ENCODE measurements around the gene APCDD1. TPM values are rescaled to one million over a fixed set of nuclear protein-coding genes. Genes with fewer than 3 reads are reported as not detected.

The APCDD1 gene
- total RNA-seq, 2 donors from 2014 or later, result 53.3 to 73.2 TPM

DNA sequence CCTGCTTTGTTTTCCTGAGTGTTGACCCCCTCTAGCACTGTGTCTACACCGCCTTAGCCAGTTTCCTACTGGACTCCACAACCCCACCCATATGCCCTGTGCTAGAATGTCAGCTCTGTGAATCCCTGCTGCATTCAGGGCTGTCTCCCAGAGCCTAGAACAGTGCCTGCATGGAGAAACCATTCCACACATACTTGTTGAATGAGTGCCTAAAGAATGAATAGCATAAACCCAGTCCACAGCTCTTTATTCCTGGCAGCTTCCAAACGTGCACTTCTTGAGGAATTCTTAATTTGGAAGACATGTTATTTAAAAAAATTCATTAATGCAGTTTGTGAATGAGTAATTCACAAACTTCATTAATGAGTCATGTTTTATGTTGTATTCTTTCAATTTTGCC lies 64.9 kb downstream of the APCDD1 start:
- TF ChIP-seq, protein P1, sequence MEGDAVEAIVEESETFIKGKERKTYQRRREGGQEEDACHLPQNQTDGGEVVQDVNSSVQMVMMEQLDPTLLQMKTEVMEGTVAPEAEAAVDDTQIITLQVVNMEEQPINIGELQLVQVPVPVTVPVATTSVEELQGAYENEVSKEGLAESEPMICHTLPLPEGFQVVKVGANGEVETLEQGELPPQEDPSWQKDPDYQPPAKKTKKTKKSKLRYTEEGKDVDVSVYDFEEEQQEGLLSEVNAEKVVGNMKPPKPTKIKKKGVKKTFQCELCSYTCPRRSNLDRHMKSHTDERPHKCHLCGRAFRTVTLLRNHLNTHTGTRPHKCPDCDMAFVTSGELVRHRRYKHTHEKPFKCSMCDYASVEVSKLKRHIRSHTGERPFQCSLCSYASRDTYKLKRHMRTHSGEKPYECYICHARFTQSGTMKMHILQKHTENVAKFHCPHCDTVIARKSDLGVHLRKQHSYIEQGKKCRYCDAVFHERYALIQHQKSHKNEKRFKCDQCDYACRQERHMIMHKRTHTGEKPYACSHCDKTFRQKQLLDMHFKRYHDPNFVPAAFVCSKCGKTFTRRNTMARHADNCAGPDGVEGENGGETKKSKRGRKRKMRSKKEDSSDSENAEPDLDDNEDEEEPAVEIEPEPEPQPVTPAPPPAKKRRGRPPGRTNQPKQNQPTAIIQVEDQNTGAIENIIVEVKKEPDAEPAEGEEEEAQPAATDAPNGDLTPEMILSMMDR (IDR thresholded peaks at IDR 0.05), result no peak
- no peaks in the 10 kb centered on the region for H3K27me3 ChIP-seq
- DNase-seq (ENCODE audit: low spot score), result no peak
- peak overlapping the region in 1 of 2 donors; percentile 17 for H3K27ac ChIP-seq
- H3K9me3 ChIP-seq, result no peaks in the 10 kb centered on the region
- no peak overlapping the region for H3K4me3 ChIP-seq
- peaks cover 0 to 19% of the 10 kb centered on the region in 2 donors for H3K4me1 ChIP-seq
- H3K36me3 ChIP-seq, result no peaks in the 10 kb centered on the region

DNA sequence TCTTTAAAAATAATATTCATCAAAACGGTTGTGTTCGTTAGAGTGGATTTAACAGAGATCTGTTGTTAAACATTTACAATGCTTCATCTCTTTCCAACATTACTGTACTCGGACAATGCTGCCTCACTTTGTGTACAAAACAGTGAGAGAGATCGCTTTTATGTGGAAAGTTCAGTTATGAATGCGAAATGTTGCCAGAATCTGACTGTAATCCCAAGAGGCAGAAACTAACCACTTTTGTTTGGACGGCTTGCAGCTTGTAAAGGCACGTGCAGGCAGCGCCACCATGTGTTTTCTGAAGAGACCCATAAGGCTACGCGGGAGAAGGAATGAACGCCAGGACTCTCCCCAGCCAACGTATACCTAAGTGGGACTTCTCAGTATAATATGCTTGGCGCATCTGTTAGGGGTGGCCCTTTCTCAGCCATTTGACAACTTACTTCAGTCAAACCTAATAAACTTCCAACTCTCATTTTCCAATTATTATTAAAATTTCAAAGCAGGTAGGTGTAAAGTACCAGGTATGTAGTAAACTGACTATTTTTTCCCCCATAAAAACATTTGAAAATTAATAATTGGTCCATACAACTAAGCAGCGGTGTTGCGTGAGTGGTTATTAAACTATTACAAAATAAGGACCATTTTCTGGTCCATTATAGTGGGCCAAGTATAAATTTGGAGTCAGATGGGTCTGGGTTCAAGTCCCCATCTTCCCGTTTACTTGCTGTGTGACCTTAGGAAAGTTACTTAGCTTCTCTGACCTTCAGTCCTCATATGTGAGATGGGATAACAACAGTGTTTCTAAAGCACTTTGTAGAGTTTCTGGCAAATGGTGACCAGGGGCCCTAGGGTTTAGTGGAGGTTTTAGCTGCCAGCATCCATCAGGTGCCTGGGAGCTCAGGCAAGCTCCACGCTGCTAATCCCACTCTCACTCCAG lies 65.8 kb downstream of the APCDD1 start:
- H3K4me1 ChIP-seq, result peaks cover 0 to 23% of the 10 kb centered on the region in 2 donors
- DNase-seq (ENCODE audit: low spot score), result peak; percentile 93
- H3K27ac ChIP-seq, result peak overlapping the region in 1 of 2 donors; percentile 17
- H3K27me3 ChIP-seq, result no peaks in the 10 kb centered on the region
- H3K36me3 ChIP-seq, result no peaks in the 10 kb centered on the region
- TF ChIP-seq, protein P1 (IDR thresholded peaks at IDR 0.05), result peak; percentile 65 to 88
- H3K9me3 ChIP-seq, result no peaks in the 10 kb centered on the region
- no peak overlapping the region for H3K4me3 ChIP-seq

DNA sequence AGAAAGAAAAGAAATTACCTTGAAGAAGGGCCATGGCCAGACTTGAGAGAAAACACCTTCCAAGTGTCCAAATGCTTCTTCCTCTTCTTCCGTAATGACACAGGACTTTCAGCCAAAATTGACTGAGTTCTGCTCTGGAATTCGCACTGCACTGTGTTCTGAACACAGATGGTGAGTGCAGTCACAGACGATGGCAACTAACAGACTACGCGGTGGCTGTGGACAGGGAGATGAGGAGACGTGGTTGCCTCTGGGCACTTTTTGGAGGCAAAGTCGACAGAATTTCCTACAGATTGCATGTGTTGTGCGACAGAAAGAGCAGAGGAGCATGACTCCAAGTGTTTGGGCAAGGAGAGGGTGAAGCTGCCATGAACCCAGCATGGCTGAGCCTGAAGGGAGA lies 67.1 kb downstream of the APCDD1 start:
- TF ChIP-seq, protein P1 (IDR thresholded peaks at IDR 0.05), result no peak
- Histone ChIP-seq H3K4me3 (no peak overlapping the region), H3K27me3 (no peaks in the 10 kb centered on the region), H3K9me3 (no peaks in the 10 kb centered on the region), H3K27ac (no peak overlapping the region), H3K4me1 (peaks cover 0 to 29% of the 10 kb centered on the region in 2 donors), H3K36me3 (no peaks in the 10 kb centered on the region)
- no peak for DNase-seq (ENCODE audit: low spot score)

DNA sequence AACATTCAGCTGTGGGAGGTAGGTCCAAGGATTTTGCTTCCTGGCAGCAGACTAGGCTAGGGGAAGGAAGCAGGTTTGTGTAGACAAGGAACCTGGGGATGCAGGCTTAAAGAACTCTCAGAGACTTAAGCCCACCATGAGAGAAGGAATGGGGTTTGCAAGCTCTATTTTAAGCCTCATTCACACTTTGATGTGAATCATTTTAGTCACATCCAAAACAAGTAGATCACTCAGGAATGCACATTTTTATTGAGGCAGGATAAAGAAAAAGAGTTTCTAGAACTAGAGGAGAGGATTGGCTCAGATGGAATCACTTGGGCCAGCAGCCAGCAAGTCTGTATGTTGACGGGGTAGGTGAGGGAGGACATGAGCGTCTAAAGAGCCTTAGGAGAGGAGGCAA lies 68.1 kb downstream of the APCDD1 start:
- Histone ChIP-seq H3K27ac (no peak overlapping the region), H3K27me3 (no peaks in the 10 kb centered on the region), H3K36me3 (no peaks in the 10 kb centered on the region), H3K4me1 (peaks cover 0 to 39% of the 10 kb centered on the region in 2 donors), H3K9me3 (no peaks in the 10 kb centered on the region), H3K4me3 (no peak overlapping the region)
- DNase-seq (ENCODE audit: low spot score), result no peak
- TF ChIP-seq, protein P1 (IDR thresholded peaks at IDR 0.05), result no peak

DNA sequence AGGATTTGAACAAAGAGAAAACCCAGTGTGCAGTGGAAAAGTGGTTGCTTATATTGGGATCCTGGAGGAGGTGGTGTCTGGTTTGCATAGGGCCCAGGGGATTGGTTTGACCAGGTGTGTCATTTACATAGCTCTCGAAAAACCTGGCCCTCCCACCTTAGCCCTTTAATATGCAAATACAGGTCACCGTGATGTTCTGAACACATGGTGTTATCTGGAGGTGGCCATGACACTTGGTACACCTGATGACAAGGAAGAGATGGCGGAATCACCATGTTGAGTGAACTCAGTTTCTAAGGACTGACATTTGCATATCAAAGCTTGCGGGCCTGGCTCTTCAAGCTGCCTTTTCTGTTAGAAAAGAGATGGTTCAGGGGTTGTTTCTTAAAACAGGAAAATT lies 69.1 kb downstream of the APCDD1 start:
- H3K27me3 ChIP-seq, result no peaks in the 10 kb centered on the region
- no peaks in the 10 kb centered on the region for H3K36me3 ChIP-seq
- peaks cover 0 to 44% of the 10 kb centered on the region in 2 donors for H3K4me1 ChIP-seq
- TF ChIP-seq, protein P1 (IDR thresholded peaks at IDR 0.05), result no peak
- H3K9me3 ChIP-seq, result no peaks in the 10 kb centered on the region
- DNase-seq (ENCODE audit: low spot score), result no peak
- H3K27ac ChIP-seq, result no peak overlapping the region
- H3K4me3 ChIP-seq, result no peak overlapping the region
